Measurements from ENCODE around the gene C10orf95. TPM values are rescaled to one million over a fixed set of nuclear protein-coding genes. Genes with fewer than 3 reads are reported as not detected.

The C10orf95 gene
- total RNA-seq, 3 donors from 2014 or later (not counting 1 experiment from before 2014, with no cell fraction given), result 0.25 to 0.41 (median 0.35) TPM

- peak; percentile 77 to 91 (median 81) for ATAC-seq
- peak; percentile 93 to 96 for DNase-seq
- intact Hi-C loops (cut with micrococcal nuclease), result loop anchor here (1.0 kb wide), 2 partner anchors 11 to 27 kb away; partner anchors contain the start of gene CUEDC2
- H3K27ac Mint-ChIP-seq, result peak within 1 kb of the TSS; percentile 91 to 97
- Histone ChIP-seq H3K27me3 (ENCODE audit: control insufficient read depth, insufficient read depth, low read length) (peaks cover 22% of the 10 kb centered on the region), H3K4me3 (ENCODE audit: low read length) (peak within 1 kb of the TSS; percentile 83), H3K9me3 (ENCODE audit: control insufficient read depth, insufficient read depth, low read length) (no peaks in the 10 kb centered on the region), H3K4me1 (ENCODE audit: control insufficient read depth, insufficient read depth, low read length) (peaks cover 39% of the 10 kb centered on the region), H3K36me3 (ENCODE audit: control insufficient read depth, insufficient read depth, low read length) (peaks cover 11% of the 10 kb centered on the region), H3K27ac (ENCODE audit: low read length) (peak within 1 kb of the TSS; percentile 81)
- H3K4me3 Mint-ChIP-seq, result peak within 1 kb of the TSS; percentile 98
- TF ChIP-seq, protein P1, sequence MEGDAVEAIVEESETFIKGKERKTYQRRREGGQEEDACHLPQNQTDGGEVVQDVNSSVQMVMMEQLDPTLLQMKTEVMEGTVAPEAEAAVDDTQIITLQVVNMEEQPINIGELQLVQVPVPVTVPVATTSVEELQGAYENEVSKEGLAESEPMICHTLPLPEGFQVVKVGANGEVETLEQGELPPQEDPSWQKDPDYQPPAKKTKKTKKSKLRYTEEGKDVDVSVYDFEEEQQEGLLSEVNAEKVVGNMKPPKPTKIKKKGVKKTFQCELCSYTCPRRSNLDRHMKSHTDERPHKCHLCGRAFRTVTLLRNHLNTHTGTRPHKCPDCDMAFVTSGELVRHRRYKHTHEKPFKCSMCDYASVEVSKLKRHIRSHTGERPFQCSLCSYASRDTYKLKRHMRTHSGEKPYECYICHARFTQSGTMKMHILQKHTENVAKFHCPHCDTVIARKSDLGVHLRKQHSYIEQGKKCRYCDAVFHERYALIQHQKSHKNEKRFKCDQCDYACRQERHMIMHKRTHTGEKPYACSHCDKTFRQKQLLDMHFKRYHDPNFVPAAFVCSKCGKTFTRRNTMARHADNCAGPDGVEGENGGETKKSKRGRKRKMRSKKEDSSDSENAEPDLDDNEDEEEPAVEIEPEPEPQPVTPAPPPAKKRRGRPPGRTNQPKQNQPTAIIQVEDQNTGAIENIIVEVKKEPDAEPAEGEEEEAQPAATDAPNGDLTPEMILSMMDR (IDR thresholded peaks at IDR 0.05), result no peak
- peaks cover 11 to 42% of the 10 kb centered on the region in 2 donors for H3K4me1 Mint-ChIP-seq
- under 1% methylated on average over 66 of the region's 66 CpGs for WGBS (ENCODE audit: insufficient coverage)
- peaks cover 5 to 19% of the 10 kb centered on the region in 2 donors for H3K27me3 Mint-ChIP-seq (ENCODE audit: low read depth in 2 of 2)
- H3K36me3 Mint-ChIP-seq, result no peaks in the 10 kb centered on the region
- H3K9me3 Mint-ChIP-seq, result no peaks in the 10 kb centered on the region
These were observed 30.4 kb downstream of the C10orf95 start, which contains the start of gene FBXL15 for GRCh38 chr10:102420714-102421506. Gene FBXL15 (plus strand): TSS chr10:102420836. CDS start chr10:102421130, 294 bp downstream.

DNA sequence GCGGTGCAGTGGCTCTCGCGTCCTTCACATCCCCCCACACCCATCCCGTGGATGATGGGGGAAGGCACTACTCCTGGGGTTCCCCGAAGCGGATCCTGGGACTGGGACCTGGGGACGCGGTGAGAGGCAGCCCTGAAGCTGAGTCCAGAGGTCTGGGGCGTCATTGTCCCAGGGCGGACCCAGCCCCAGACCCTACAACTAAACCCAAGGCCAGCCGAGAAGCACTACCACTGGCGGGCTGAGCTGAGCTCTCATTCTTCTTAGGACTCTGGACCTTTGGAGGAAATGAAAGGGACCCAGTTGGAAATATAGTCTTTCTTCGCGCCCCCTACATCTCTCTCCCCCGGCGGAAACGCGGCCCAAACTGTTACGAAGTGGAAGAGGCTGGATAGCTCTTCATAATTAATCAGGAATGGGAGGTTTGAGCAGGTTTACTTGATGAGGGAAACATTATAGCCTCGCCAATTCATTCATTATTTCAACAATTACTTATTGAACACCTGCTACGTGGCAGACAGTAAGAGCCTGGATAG, 31.1 kb downstream of the C10orf95 start:
- Histone ChIP-seq H3K36me3 (ENCODE audit: control insufficient read depth, insufficient read depth, low read length) (peaks cover 11% of the 10 kb centered on the region), H3K27ac (ENCODE audit: low read length) (peak overlapping the region; percentile 81), H3K27me3 (ENCODE audit: control insufficient read depth, insufficient read depth, low read length) (peaks cover 26% of the 10 kb centered on the region), H3K4me3 (ENCODE audit: low read length) (peak overlapping the region; percentile 83), H3K9me3 (ENCODE audit: control insufficient read depth, insufficient read depth, low read length) (no peaks in the 10 kb centered on the region), H3K4me1 (ENCODE audit: control insufficient read depth, insufficient read depth, low read length) (peaks cover 39% of the 10 kb centered on the region)
- Mint-ChIP-seq H3K27ac (peak overlapping the region; percentile 91 to 97), H3K4me1 (peaks cover 9 to 44% of the 10 kb centered on the region in 2 donors), H3K36me3 (no peaks in the 10 kb centered on the region), H3K4me3 (peak overlapping the region; percentile 98), H3K27me3 (ENCODE audit: low read depth in 2 of 2) (peaks cover 5 to 23% of the 10 kb centered on the region in 2 donors), H3K9me3 (no peaks in the 10 kb centered on the region)
- DNase-seq (no peak), ATAC-seq (no peak)
- 5% methylated on average over 13 of the region's 21 CpGs for WGBS (ENCODE audit: insufficient coverage)
- TF ChIP-seq, protein P1 (IDR thresholded peaks at IDR 0.05), result no peak
- intact Hi-C loops (cut with micrococcal nuclease), result no loop called here

- H3K9me3 Mint-ChIP-seq, result no peaks in the 10 kb centered on the region
These were observed 31.8 kb downstream of the C10orf95 start for GRCh38 chr10:102419269-102420180.

More at GRCh38 chr10:102419269-102420180, 31.8 kb downstream of the C10orf95 start:
- Mint-ChIP-seq H3K27ac (peak overlapping the region in 1 of 2 donors; percentile 97), H3K4me3 (peak overlapping the region; percentile 98), H3K4me1 (peaks cover 9 to 44% of the 10 kb centered on the region in 2 donors), H3K36me3 (no peaks in the 10 kb centered on the region), H3K27me3 (ENCODE audit: low read depth in 2 of 2) (peaks cover 5 to 27% of the 10 kb centered on the region in 2 donors)
- WGBS (ENCODE audit: insufficient coverage), result under 1% methylated on average over 43 of the region's 54 CpGs
- no peaks in the 10 kb centered on the region for H3K9me3 ChIP-seq (ENCODE audit: control insufficient read depth, insufficient read depth, low read length)
- DNase-seq (peak; percentile 72 to 85), ATAC-seq (peak; percentile 20 to 29 (median 21))
- peaks cover 26% of the 10 kb centered on the region for H3K27me3 ChIP-seq (ENCODE audit: control insufficient read depth, insufficient read depth, low read length)
- TF ChIP-seq, protein P1 (IDR thresholded peaks at IDR 0.05), result no peak
- intact Hi-C loops (cut with micrococcal nuclease), result loop anchor here (5.0 kb wide), 1 partner anchor 43 kb away; no protein-coding TSS in a partner anchor
- H3K27ac ChIP-seq (ENCODE audit: low read length), result no peak overlapping the region
- H3K36me3 ChIP-seq (ENCODE audit: control insufficient read depth, insufficient read depth, low read length), result peaks cover 7% of the 10 kb centered on the region
- peaks cover 39% of the 10 kb centered on the region for H3K4me1 ChIP-seq (ENCODE audit: control insufficient read depth, insufficient read depth, low read length)
- H3K4me3 ChIP-seq (ENCODE audit: low read length), result no peak overlapping the region
